NCI-H1092 treated with DMSO at 0.1 percent for 48 hours (cell line): ENCODE data around the gene CALHM5.
A peak's percentile ranks its signal among the peaks of the same experiment; 100 is the strongest.
"Not testable (repeated sequence)": the region's sequence is repeated elsewhere in the genome, so short reads cannot be mapped to it uniquely, and the experiment has no call there.

ENCODE experiments used
- DNase-seq: peaks from one replicate; lab custom pipeline; 2025; lab: John Stamatoyannopoulos, UW

CALHM5 gene

DNA sequence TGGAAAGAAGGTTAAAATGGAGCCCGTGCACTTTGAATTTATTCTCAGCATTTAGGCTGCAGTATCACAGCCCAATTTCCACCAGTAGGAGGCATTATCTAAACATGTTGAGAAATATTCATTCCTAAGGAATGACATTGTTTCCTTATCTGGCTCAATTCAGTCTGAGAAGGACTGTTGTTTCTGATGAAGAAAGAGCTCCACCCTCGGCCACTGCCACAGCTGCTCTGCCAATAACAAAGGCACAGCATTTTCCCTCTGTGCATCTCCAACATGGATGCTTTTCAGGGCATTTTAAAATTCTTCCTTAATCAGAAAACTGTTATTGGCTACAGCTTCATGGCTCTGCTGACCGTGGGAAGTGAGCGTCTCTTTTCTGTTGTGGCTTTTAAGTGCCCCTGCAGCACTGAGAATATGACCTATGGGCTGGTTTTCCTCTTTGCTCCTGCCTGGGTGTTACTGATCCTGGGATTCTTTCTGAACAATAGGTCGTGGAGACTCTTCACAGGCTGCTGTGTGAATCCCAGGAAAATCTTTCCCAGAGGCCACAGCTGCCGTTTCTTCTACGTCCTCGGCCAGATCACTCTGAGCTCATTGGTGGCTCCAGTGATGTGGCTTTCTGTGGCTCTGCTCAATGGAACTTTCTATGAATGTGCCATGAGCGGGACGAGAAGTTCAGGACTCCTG, at the start of gene CALHM5:
CALHM5 (plus strand) TSS at position 216 of the 687 bp plus-strand sequence; CDS start at position 274, 58 bp downstream.
- no peak for DNase-seq

GRCh38 chr6:116461932-116462885, 49.2 kb upstream of the CALHM5 start:
- DNase-seq = peak; percentile 44

GRCh38 chr6:116463301-116463700, 48.1 kb upstream of the CALHM5 start:
- no peak for DNase-seq

DNA sequence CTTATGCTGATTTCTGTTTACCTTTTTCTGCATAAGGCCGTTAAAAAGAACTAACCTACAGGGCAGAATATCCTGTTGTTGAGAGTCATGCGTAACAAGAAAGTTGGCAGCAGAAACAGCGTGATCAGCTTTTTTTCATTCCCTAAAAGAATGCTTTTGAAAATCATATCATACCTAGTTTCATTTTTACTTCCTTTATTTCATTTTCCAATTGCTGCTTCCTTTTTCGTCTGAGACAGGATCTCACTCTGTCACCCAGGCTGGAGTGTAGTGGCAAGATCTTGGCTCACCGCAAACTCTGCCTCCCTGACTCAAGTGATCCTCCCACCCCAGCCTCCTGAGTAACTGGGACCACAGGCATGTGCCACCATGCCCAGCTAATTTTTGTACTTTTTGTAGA, 46.2 kb upstream of the CALHM5 start:
- DNase-seq = no peak

DNA sequence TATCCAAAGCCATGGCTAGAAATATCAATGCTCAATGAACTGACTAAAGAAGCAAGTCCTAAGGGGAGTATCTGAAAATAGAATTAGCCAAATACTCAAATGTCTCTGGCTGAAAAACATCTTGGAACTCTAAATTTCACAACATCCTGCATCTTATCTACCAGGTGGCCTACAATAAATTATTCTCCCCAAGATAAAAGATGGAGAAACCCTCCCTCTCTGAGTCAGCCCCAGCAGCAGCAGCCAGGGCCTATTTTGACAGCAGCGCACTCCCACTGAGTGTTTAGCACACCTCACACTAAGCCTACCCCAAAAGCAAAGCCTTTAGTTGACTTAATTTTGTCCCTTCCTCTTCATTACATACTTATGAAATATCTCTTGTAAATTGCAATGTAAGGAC, 44.3 kb upstream of the CALHM5 start:
- DNase-seq = no peak

GRCh38 chr6:116467514-116467913, 43.9 kb upstream of the CALHM5 start:
- no peak for DNase-seq

- DNase-seq = no peak
These were observed 43.1 kb upstream of the CALHM5 start for GRCh38 chr6:116468293-116468692.

- no peak for DNase-seq
These were observed 39.9 kb upstream of the CALHM5 start for GRCh38 chr6:116471531-116471930.

DNA sequence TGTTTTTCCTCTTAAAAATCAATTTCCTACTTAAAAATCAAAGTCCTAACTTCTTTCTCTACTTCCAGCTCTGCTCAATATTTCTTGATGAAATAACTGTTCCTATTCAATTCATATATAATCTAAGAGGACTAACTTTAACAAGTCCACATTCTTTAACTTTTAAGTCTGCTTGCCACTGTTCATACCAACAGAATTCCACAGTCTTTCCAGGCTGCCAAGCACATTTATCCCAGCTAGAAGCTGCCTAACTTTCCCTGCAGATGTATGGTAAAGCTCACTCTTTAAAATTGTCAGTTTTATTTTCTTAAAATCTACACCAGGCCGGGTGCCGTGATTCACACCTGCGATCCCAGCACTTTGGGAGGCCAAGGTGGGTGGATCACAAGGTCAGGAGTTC, 38.7 kb upstream of the CALHM5 start:
- no peak for DNase-seq

DNA sequence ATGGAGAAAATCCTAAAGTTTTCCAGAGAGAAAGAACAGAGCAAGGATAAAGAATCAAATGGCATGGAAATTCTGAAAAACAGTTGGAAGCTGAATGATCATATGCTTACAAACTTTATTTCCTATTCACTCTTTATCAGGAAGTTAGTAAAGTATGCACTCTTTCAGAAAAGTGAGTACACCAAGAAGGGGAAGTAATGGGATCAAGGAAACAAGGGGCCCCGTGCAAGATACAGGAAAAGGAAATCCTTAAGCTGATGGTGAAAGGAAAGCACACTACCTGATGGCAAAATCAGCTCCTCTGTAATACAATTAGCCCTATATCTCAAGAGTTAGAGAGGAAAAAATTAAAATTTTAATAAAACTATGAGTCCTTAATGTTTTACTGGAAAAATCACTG, 36.3 kb upstream of the CALHM5 start:
- no peak for DNase-seq

DNA sequence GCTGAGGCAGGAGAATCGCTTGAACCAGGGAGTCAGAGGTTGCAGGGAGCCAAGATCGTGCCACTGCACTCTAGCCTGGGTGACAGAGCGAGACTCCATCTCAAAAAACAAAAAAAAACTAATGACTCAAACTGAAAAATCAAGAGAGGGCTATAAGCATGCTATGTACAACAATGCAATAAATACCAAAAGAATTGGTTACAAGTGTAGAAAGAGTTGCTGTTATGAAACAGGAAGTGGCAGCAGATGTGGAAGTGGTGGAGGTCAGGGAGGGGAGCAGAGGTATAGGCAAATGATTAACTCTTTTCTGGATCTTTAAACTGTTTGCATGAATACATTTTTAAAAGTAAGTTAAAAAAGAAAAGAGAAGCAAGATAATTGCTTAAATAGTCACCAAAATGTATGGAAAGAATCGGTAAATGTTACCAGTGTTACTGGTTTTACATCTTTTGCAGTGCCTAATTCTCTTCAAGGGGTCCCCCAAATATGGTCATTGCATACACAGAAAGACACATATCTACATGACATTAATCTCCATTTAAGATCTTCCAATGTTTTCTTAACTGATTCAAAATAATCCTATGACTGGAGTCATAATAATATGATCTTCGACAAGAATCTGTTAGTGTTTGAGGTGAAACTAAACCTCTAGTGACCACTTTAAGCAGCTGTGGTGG, 35.3 kb upstream of the CALHM5 start:
- no peak for DNase-seq

- DNase-seq = no peak
These were observed 28.7 kb upstream of the CALHM5 start for GRCh38 chr6:116482780-116483179.

DNA sequence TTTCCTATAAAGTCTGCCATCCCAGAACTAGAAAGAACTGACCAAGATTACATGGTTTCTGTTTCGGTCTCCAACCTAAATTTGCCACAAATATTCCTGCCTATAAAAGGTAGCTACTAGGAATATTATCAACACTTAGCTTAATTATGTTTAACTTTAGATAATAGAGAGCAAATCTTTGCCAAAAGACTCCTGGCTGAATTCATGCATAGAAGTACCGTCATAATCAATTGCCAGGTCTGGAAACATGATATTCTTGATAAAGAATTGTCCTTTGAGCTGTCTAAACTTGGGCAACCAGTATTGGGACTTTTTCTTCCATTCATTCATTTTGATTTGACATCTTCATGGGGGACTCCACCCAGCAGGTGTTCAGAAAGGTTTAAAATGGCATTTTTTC, 27.8 kb upstream of the CALHM5 start:
- DNase-seq = no peak

GRCh38 chr6:116485559-116486184, 25.8 kb upstream of the CALHM5 start:
- DNase-seq = no peak

GRCh38 chr6:116491610-116492330, 19.7 kb upstream of the CALHM5 start:
- DNase-seq = no peak

DNA sequence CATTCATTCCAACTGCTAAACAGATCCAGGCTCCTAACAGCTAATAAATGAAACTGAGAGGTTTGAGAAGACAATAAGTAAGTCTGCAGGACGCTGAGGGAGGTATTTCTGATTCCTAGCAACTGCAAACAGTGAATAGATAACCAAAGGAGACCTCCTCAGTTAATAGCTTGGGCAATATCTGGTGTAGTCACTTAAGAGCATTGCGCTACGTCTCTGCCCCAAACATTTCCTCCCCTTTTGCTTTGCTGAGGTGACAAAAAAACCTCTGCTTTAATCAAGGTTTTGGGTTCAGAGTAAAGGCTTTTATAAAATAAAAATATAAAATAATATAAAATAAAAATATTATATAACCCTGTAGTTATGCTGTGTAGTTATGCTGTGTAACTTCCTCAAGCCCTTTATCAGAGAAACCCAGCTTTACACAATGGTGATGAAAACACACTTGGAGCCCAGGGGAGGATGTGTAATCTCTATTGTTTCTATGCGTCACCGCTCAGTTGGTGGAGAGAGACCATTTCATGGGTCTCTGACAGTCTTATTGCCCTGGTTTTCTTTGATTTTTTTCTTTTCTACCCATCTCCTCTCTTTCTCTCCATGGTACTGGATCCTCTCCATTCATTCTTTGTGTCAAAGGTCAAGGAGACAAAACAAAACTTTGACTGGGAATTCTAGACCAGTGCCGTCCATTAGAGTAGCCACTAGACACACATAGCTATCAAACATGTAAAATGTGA, 18.9 kb upstream of the CALHM5 start:
- no peak for DNase-seq

GRCh38 chr6:116495161-116495560, 16.3 kb upstream of the CALHM5 start:
- DNase-seq = not testable (repeated sequence)

DNA sequence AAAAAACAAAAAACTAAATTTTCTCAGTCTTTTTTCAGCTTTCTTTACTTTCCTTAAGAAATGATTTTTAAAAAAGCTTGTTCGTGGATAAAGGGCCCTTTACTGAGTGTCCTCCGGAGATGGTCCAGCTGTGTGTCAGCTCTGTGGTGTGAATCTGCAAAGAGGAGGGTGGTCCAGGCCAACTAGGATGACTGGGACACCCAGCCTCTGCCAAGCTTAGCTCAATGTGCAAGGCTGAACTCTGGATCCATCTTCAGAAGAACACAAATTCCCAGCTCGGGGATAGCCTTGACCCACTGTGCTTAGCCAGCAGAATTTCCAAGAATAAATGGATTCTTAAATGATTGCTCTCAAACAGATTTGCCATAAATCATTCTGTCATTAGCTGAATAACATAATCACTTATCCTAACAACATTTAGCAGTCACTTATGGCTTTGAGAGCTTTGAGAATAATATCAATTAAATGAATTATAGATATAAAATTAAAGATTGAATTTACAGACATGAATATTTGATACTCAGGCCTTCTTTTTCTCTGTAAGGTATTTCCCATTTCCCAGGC, 14.2 kb upstream of the CALHM5 start:
- DNase-seq = no peak

GRCh38 chr6:116500969-116501433, 10.4 kb upstream of the CALHM5 start:
- no peak for DNase-seq

DNA sequence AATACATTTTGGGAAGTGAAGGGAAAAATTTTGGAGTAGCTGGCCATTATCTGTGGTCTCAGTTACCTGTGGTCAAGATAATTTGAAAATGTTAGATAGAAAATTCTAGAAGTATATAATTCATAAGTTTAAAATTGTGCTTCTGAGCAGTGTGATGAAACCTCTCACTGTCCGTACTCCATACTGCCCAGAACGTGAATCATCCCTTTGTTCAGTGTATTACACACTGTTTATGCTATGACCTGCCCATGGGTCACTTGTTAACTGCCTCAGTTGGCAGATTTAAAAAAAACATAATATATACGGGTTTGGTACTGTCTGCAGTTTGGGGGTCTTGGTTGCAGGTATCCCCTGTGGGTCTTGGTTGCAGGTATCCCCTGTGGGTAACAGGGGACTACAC, 4.1 kb upstream of the CALHM5 start:
- no peak for DNase-seq
